GM12878 (cell line): ENCODE data around the gene CLTCL1. TPM values are rescaled to one million over a fixed set of nuclear protein-coding genes. Genes with fewer than 3 reads are reported as not detected.

Experiments
- ATAC-seq: fragments of 200-7000 bp; cut with Tn5 transposase; 3 replicates; pipeline ENCODE4 v1.9.1; 2020; ENCODE audit warnings: mild to moderate bottlenecking, moderate library complexity
- BruUV-seq: library from RNA; stranded (reverse); fragments of 400-500 nt; replicated peaks from 2 replicates; lab custom pipeline; 2021; lab: Mats Ljungman, UMichigan
- CTCF ChIA-PET: fragments of 300-600 bp; sonication (Branson Sonifier 250); formaldehyde crosslinking; extraction: SDS; loops from one replicate; lab custom pipeline; 2021; ENCODE audit warnings: inconsistent platforms; lab: Yijun Ruan, JAX
- POLR2A ChIA-PET: fragments of 350-600 bp; formaldehyde crosslinking; extraction: SDS; loops from one replicate; lab custom pipeline; 2021; ENCODE audit warnings: inconsistent platforms; lab: Charles Lee
- RAD21 ChIA-PET: fragments of 300-600 bp; sonication (Branson Sonifier 250); formaldehyde crosslinking; loops from one replicate; lab custom pipeline; 2023; ENCODE audit warnings: antibody characterized with exemption; ENCODE audit not compliant: unreplicated experiment; lab: Charles Lee
- SMC1A ChIA-PET: fragments of 300-600 bp; sonication (Branson Sonifier 250); formaldehyde crosslinking; loops from one replicate; lab custom pipeline; 2023; ENCODE audit not compliant: unreplicated experiment, uncharacterized antibody; lab: Charles Lee
- DNase-seq: peaks from one replicate; pipeline ENCODE4 v3.0.0-alpha.2; 2011; ENCODE audit warnings: low read depth, low spot score
- FAIRE-seq: peaks from 3 replicates; lab custom pipeline; 2011; peaks lifted over from hg19 to GRCh38; lab: Jason Lieb, UNC
- H2AFZ ChIP-seq: 2 replicates; pipeline ENCODE4 v1.6.0; 2011; ENCODE audit warnings: low read depth, low read length, control low read depth; ENCODE audit not compliant: control insufficient read depth
- H3K27ac ChIP-seq: 2 replicates; pipeline ENCODE4 v1.5.1; 2011; ENCODE audit warnings: control low read depth; ENCODE audit not compliant: control insufficient read depth, insufficient read depth
- H3K27me3 ChIP-seq, 2 experiments: replicated peaks in 1 of 2; 2 replicates each; pipeline versions ENCODE4 v1.6.0 to v1.6.1; 2011; ENCODE audit warnings: low read length in 1 of 2; ENCODE audit not compliant: control insufficient read depth in 2 of 2, insufficient read depth in 2 of 2
- H3K36me3 ChIP-seq, 2 experiments: 2 replicates each; pipeline ENCODE4 v1.5.1; 2011; ENCODE audit warnings: low read length in 1 of 2; ENCODE audit not compliant: control insufficient read depth in 2 of 2, insufficient read depth in 2 of 2
- H3K4me1 ChIP-seq: 2 replicates; pipeline ENCODE4 v1.6.1; 2011; ENCODE audit warnings: mild to moderate bottlenecking, low read length, moderate library complexity, mixed read lengths; ENCODE audit not compliant: control insufficient read depth, insufficient read depth
- H3K4me2 ChIP-seq: 2 replicates; pipeline ENCODE4 v1.6.0; 2011; ENCODE audit warnings: control low read depth; ENCODE audit not compliant: control insufficient read depth, insufficient read depth
- H3K4me3 ChIP-seq: fragments of 200-600 bp; sonication (generic); 2 replicates; pipeline ENCODE4 v1.5.1; 2016
- H3K79me2 ChIP-seq: 2 replicates; pipeline ENCODE4 v1.6.0; 2011; ENCODE audit warnings: low read length; ENCODE audit not compliant: control insufficient read depth, insufficient read depth
- H3K9ac ChIP-seq: 2 replicates; pipeline ENCODE4 v1.8.0; 2011; ENCODE audit warnings: low read length, control low read depth, mixed read lengths; ENCODE audit not compliant: control insufficient read depth, insufficient read depth
- H3K9me3 ChIP-seq: replicated peaks from 3 replicates; pipeline ENCODE4 v1.5.1; 2011; ENCODE audit warnings: mild to moderate bottlenecking, low read length; ENCODE audit not compliant: control insufficient read depth, insufficient read depth
- H4K20me1 ChIP-seq: 2 replicates; pipeline ENCODE4 v1.6.0; 2011; ENCODE audit not compliant: control insufficient read depth, insufficient read depth
- ATF7 ChIP-seq: fragments of 450-650 bp; IDR thresholded peaks from 2 replicates; pipeline ENCODE4 v1.6.1; 2016; ENCODE audit warnings: low read depth, mild to moderate bottlenecking
- BACH1 ChIP-seq: fragments of 450-650 bp; IDR thresholded peaks from 2 replicates; pipeline ENCODE4 v1.6.1; 2017; ENCODE audit warnings: mild to moderate bottlenecking, borderline replicate concordance
- BCL11A ChIP-seq: IDR thresholded peaks from 2 replicates; pipeline ENCODE4 v1.6.1; 2011; ENCODE audit warnings: low read depth, low read length
- CHD4 ChIP-seq: fragments of 200-600 bp; sonication (generic); IDR thresholded peaks from 2 replicates; pipeline ENCODE4 v1.6.1; 2016; ENCODE audit warnings: mild to moderate bottlenecking
- CREB1 ChIP-seq: IDR thresholded peaks from 2 replicates; pipeline ENCODE4 v1.6.1; 2012; ENCODE audit warnings: low read depth, mild to moderate bottlenecking, inconsistent platforms
- EP300 ChIP-seq, 2 experiments: fragments of 150-350 bp in 1 of 2; IDR thresholded peaks; 2 replicates each; pipeline ENCODE4 v1.6.1; 2011 to 2012; ENCODE audit warnings: low read depth in 2 of 2, low read length in 2 of 2, borderline replicate concordance in 1 of 2, improper control_type of control experiment in 1 of 2, inconsistent platforms in 1 of 2; ENCODE audit not compliant: control insufficient read depth in 1 of 2
- GATAD2B ChIP-seq: fragments of 450-650 bp; conservative IDR thresholded peaks from 2 replicates; pipeline ENCODE4 v1.6.1; 2017; ENCODE audit warnings: low read depth, mild to moderate bottlenecking, moderate library complexity
- MYB ChIP-seq: fragments of 150-350 bp; IDR thresholded peaks from 2 replicates; pipeline ENCODE4 v1.6.1; 2014; ENCODE audit warnings: mild to moderate bottlenecking, low read depth, low read length, borderline replicate concordance
- NBN ChIP-seq: fragments of 450-650 bp; IDR thresholded peaks from 2 replicates; pipeline ENCODE4 v1.6.1; 2016
- RAD21 ChIP-seq: IDR thresholded peaks from 2 replicates; pipeline ENCODE4 v1.6.1; 2011; ENCODE audit warnings: mild to moderate bottlenecking, low read depth, low read length, moderate library complexity; ENCODE audit not compliant: insufficient read depth
- RAD51 ChIP-seq: fragments of 450-650 bp; IDR thresholded peaks from 2 replicates; pipeline ENCODE4 v1.6.1; 2016; ENCODE audit warnings: moderate library complexity, mild to moderate bottlenecking, inconsistent platforms
- RBBP5 ChIP-seq: fragments of 200-600 bp; sonication (generic); conservative IDR thresholded peaks from 2 replicates; pipeline ENCODE4 v1.6.1; 2016
- SIX5 ChIP-seq: IDR thresholded peaks from 2 replicates; pipeline ENCODE4 v1.6.1; 2011; ENCODE audit warnings: mild to moderate bottlenecking, low read depth, low read length, moderate library complexity; ENCODE audit not compliant: severe bottlenecking
- SMARCA5 ChIP-seq: fragments of 450-650 bp; IDR thresholded peaks from 2 replicates; pipeline ENCODE4 v1.6.1; 2017; ENCODE audit warnings: mild to moderate bottlenecking
- SMC3 ChIP-seq: IDR thresholded peaks from 2 replicates; pipeline ENCODE4 v1.6.1; 2011; ENCODE audit warnings: low read length, improper control_type of control experiment, borderline replicate concordance
- SREBF2 ChIP-seq: IDR thresholded peaks from 2 replicates; pipeline ENCODE4 v1.6.1; 2012; ENCODE audit warnings: mild to moderate bottlenecking, low read length
- TBL1XR1 ChIP-seq: IDR thresholded peaks from 2 replicates; pipeline ENCODE4 v1.6.1; 2012; ENCODE audit warnings: low read depth, low read length, improper control_type of control experiment
- WGBS: methylation state at CpG from one replicate; pipeline ENCODE4 v1.1.6; 2016; ENCODE audit warnings: low lambda C conversion rate; ENCODE audit not compliant: insufficient replicate concordance, insufficient coverage; ENCODE audit errors: missing lambda C conversion rate; 5-methylcytosine and 5-hydroxymethylcytosine counted together
- in situ Hi-C: fragments of 300-500 bp; cut with MboI; formaldehyde crosslinking; loops from 9 replicates; pipeline ENCODE4 v1.14.3; 2018; ENCODE audit warnings: mixed read lengths
- intact Hi-C: fragments of 100-400 bp; cut with micrococcal nuclease; formaldehyde crosslinking; loops from one replicate; pipeline ENCODE4 v1.14.2; 2022; ENCODE audit not compliant: unreplicated experiment
- polyA plus RNA-seq, 11 experiments: library from polyadenylated mRNA; depleted of rRNA in 4 of 11; unstranded in 6 of 11; stranded (reverse) in 5 of 11; fragments of >200 nt; fragmentation: Nextera tagmentation in 4 of 11; fragmentation: Illumina TruSeq in 1 of 11; extraction: Ambion mirVana in 4 of 11; extraction: Trizol in 1 of 11; gene quantifications; 1 replicate in 1 of 11; 2 replicates in 10 of 11; pipeline versions ENCODE4 v1.2.1 to v1.2.3, GENCODE V29; 2011 to 2016; ENCODE audit warnings: inconsistent platforms in 2 of 11, missing spikeins in 2 of 11, low read depth in 1 of 11
- total RNA-seq, 4 experiments: library from RNA; depleted of rRNA in 3 of 4; stranded (reverse); fragments of >200 nt in 3 of 4; fragmentation: Illumina TruSeq in 1 of 4; extraction: Trizol in 1 of 4; gene quantifications; 2 replicates each; pipeline versions ENCODE4 v1.2.1 to v1.2.3, GENCODE V29; 2013 to 2021

The CLTCL1 gene
- total and polyA plus RNA-seq, 10 of the 15 experiments (the other 5 are each of a cell fraction or from before 2014, with no cell fraction given): under 0.01 to 0.35 (median 0.12) TPM; not detected in 2

DNA sequence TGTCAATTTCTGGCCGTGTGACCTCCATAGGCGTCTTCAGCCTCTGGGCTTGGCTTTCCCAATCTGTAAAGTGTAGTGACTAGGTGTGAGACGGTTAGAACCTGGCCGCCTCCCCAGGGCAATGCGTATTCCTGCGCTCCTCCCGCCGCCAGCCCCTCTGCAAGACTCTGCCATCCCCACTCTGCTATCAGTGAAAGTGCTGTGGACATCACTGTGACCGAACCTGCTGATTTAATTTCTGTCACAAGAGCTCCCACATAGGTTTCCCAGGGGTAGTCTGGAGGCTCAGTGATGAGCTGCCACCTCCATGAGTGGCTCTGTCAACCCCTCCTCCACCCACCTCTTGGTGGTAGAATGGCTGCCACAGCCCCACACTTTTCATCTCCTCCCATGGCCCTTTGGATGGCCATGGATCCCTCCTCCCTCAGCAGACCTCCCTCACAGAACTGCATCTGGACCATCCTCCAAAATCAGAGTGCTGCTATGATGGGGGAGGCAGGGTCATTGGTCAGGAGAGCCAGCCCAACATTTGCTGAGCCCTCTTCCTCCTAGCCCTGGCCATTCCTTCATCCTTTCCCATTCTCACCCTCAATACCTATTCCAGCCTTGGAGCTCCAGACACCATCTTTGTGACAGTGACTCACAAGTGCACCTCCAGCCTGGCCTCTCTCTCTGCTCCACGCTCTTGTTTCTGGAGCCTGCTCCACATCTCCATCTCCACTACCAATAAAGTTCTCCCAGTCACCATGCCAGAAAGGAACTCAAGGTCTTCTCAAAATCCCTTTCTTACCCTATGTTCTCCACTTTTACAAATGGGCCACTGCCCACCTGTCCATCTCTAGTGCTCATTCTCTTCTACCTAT is 140.0 kb downstream of the CLTCL1 start:
- no peaks in the 10 kb centered on the region for H3K4me1 ChIP-seq
- no peak overlapping the region for H2AFZ ChIP-seq
- ChIA-PET CTCF (no interaction called here), SMC1A (no interaction called here), POLR2A (no interaction called here), RAD21 (interaction anchor here (0.6 kb wide), 1 partner anchor 142 kb away, joined by 3 read pairs; no protein-coding TSS in a partner anchor)
- no peaks in the 10 kb centered on the region for H4K20me1 ChIP-seq
- H3K36me3 ChIP-seq: no peaks in the 10 kb centered on the region
- in situ Hi-C loops (no loop called here), intact Hi-C loops (no loop called here)
- no peaks in the 10 kb centered on the region for H3K79me2 ChIP-seq
- TF ChIP-seq SMC3 (no peak), BACH1 (no peak), EP300 (IDR thresholded peaks at IDR 0.05; ENCODE audit: borderline replicate concordance in 1 of 2, control insufficient read depth in 1 of 2, low read depth in 2 of 2, low read length in 2 of 2) (no peak), NBN (no peak), SMARCA5 (no peak), CHD4 (no peak), SIX5 (no peak), TBL1XR1 (no peak), BCL11A (no peak), RBBP5 (no peak), ATF7 (no peak), SREBF2 (no peak), CREB1 (no peak), MYB (no peak), GATAD2B (no peak), RAD51 (no peak), RAD21 (no peak)
- WGBS: 65% methylated on average over 10 of the region's 10 CpGs
- DNase-seq: no peak
- ATAC-seq: no peak
- H3K4me2 ChIP-seq: no peak overlapping the region
- H3K4me3 ChIP-seq: no peak overlapping the region
- H3K9ac ChIP-seq: no peak overlapping the region
- no peak overlapping the region for H3K27ac ChIP-seq
- FAIRE-seq: no peak
- BruUV-seq: no TSS peak
- H3K9me3 ChIP-seq: no peaks in the 10 kb centered on the region
- H3K27me3 ChIP-seq: peaks cover 5 to 18% of the 10 kb centered on the region in 2 experiments
